DOHH2 (cell line): ENCODE measurements around the gene MTHFD2L.
A peak's percentile ranks its signal among the peaks of the same experiment; 100 is the strongest.

Experiments used
- H3F3A ChIP-seq: fragments of 200-600 bp; sonication (generic), shearing (Covaris generic); 2 replicates; pipeline ENCODE4 v1.6.0; 2016; ENCODE audit warnings: antibody characterized with exemption, mild to moderate bottlenecking; ENCODE audit not compliant: control insufficient read depth, insufficient read depth
- H3K27ac ChIP-seq: fragments of 200-600 bp; sonication (generic); 2 replicates; pipeline ENCODE4 v1.5.1; 2014; ENCODE audit warnings: low read depth, mild to moderate bottlenecking, low read length, moderate library complexity
- H3K27me3 ChIP-seq: fragments of 200-600 bp; sonication (generic); 2 replicates; pipeline ENCODE4 v1.6.1; 2014; ENCODE audit warnings: mild to moderate bottlenecking, low read length, mixed read lengths; ENCODE audit not compliant: control insufficient read depth
- H3K36me3 ChIP-seq: fragments of 200-600 bp; sonication (generic); 2 replicates; pipeline ENCODE4 v1.6.1; 2014; ENCODE audit warnings: mild to moderate bottlenecking, low read length, moderate library complexity, mixed read lengths; ENCODE audit not compliant: control insufficient read depth
- H3K4me1 ChIP-seq: fragments of 200-600 bp; sonication (generic); 2 replicates; pipeline ENCODE4 v1.6.1; 2014; ENCODE audit warnings: mild to moderate bottlenecking, low read length, mixed read lengths; ENCODE audit not compliant: control insufficient read depth
- H3K4me2 ChIP-seq: fragments of 200-600 bp; sonication (generic); 2 replicates; pipeline ENCODE4 v1.6.0; 2014; ENCODE audit warnings: mild to moderate bottlenecking, low read length, moderate library complexity
- H3K4me3 ChIP-seq: fragments of 200-600 bp; sonication (generic); 2 replicates; pipeline ENCODE4 v1.5.1; 2014; ENCODE audit warnings: mild to moderate bottlenecking, low read length, mixed read lengths
- H3K79me2 ChIP-seq: fragments of 200-600 bp; sonication (generic); 2 replicates; pipeline ENCODE4 v1.6.1; 2014; ENCODE audit warnings: mild to moderate bottlenecking, low read length, mixed read lengths; ENCODE audit not compliant: control insufficient read depth
- H3K9me2 ChIP-seq: fragments of 200-600 bp; sonication (generic); replicated peaks from 2 replicates; pipeline ENCODE4 v1.6.1; 2014; ENCODE audit warnings: mild to moderate bottlenecking, low read length, mixed read lengths; ENCODE audit not compliant: control insufficient read depth
- H3K9me3 ChIP-seq: fragments of 200-600 bp; sonication (generic); 2 replicates; pipeline ENCODE4 v1.6.1; 2014; ENCODE audit warnings: antibody characterized with exemption, low read length, mixed read lengths; ENCODE audit not compliant: control insufficient read depth, insufficient read depth
- H4K20me1 ChIP-seq: fragments of 200-600 bp; sonication (generic); 2 replicates; pipeline ENCODE4 v1.6.0; 2014; ENCODE audit warnings: low read depth, mild to moderate bottlenecking, antibody characterized with exemption, low read length, moderate library complexity; ENCODE audit not compliant: control insufficient read depth, insufficient read depth
- CTCF ChIP-seq: fragments of 200-600 bp; sonication (generic); IDR thresholded peaks from one replicate; pipeline ENCODE4 v1.5.1; 2014; ENCODE audit warnings: antibody characterized with exemption, mild to moderate bottlenecking, low read depth, low read length; ENCODE audit not compliant: poor library complexity, severe bottlenecking
- EZH2phosphoT487 ChIP-seq: fragments of 200-600 bp; sonication (generic); IDR thresholded peaks from 2 replicates; pipeline ENCODE4 v1.6.1; 2017; ENCODE audit warnings: borderline replicate concordance, mild to moderate bottlenecking, antibody characterized with exemption, low read length, moderate library complexity, mixed read lengths

MTHFD2L gene

GRCh38 chr4:74157561-74158465 lies at the start of gene MTHFD2L:
MTHFD2L (plus strand) TSS chr4:74158118; CDS start chr4:74158139, 21 bp downstream.
- Histone ChIP-seq H3K79me2 (peaks cover 54% of the 10 kb centered on the region), H4K20me1 (no peaks in the 10 kb centered on the region), H3F3A (peaks cover 4% of the 10 kb centered on the region; the same call in 1 of the 2 replicates), H3K4me2 (peak within 1 kb of the TSS; percentile 83), H3K9me2 (no peaks in the 10 kb centered on the region), H3K27ac (peak within 1 kb of the TSS; percentile 16; the same call in 1 of the 2 replicates), H3K4me3 (peak within 1 kb of the TSS; percentile 77), H3K9me3 (no peaks in the 10 kb centered on the region), H3K27me3 (peaks cover 6% of the 10 kb centered on the region; the same call in 1 of the 2 replicates), H3K36me3 (peaks cover 41% of the 10 kb centered on the region), H3K4me1 (peaks cover 15% of the 10 kb centered on the region)
- TF ChIP-seq EZH2phosphoT487 (no peak), CTCF (no peak)

GRCh38 chr4:74108457-74109115 lies 49.3 kb upstream of the MTHFD2L start:
- H3K4me2 ChIP-seq: no peak overlapping the region
- no peaks in the 10 kb centered on the region for H4K20me1 ChIP-seq
- H3K4me1 ChIP-seq: no peaks in the 10 kb centered on the region
- TF ChIP-seq CTCF: no peak
- no peak overlapping the region for H3K27ac ChIP-seq
- H3K9me2 ChIP-seq: no peaks in the 10 kb centered on the region
- no peaks in the 10 kb centered on the region for H3K9me3 ChIP-seq
- no peak overlapping the region for H3K4me3 ChIP-seq
- H3K36me3 ChIP-seq: no peaks in the 10 kb centered on the region
- H3K79me2 ChIP-seq: no peaks in the 10 kb centered on the region
- H3K27me3 ChIP-seq: no peaks in the 10 kb centered on the region
- H3F3A ChIP-seq: no peaks in the 10 kb centered on the region

GRCh38 chr4:74109116-74109869 lies 48.6 kb upstream of the MTHFD2L start:
- no peaks in the 10 kb centered on the region for H3F3A ChIP-seq
- no peaks in the 10 kb centered on the region for H3K79me2 ChIP-seq
- H3K9me2 ChIP-seq: no peaks in the 10 kb centered on the region
- H3K36me3 ChIP-seq: no peaks in the 10 kb centered on the region
- H3K27me3 ChIP-seq: no peaks in the 10 kb centered on the region
- H3K27ac ChIP-seq: no peak overlapping the region
- no peaks in the 10 kb centered on the region for H4K20me1 ChIP-seq
- H3K4me1 ChIP-seq: no peaks in the 10 kb centered on the region
- H3K4me3 ChIP-seq: no peak overlapping the region
- no peaks in the 10 kb centered on the region for H3K9me3 ChIP-seq
- TF ChIP-seq CTCF (no peak), EZH2phosphoT487 (no peak)
- no peak overlapping the region for H3K4me2 ChIP-seq
